Measurements from ENCODE around the gene ANKS1B. TPM values are rescaled to one million over a fixed set of nuclear protein-coding genes. Genes with fewer than 3 reads are reported as not detected.

Gene ANKS1B
- total RNA-seq, 2 experiments from 2014 or later, result 0.30 to 1.3 TPM

DNA sequence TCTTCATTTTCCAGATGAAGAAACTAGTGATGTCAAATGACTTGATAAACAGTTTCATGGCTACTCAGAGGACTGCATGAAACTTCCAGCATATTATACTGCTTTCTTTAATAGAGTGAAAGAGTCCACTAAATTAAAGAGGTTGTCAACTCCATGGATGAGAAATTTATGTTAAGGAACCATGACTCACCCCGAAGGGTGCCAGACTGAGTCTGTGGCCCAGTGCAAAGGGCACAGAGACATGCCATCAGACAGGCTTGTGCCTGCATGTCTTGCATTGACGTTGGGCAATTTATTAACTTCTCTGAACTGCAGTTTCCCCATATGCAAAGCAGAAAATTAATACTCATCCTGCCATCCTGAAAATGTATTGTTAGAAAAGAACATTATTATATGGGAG, 957.3 kb downstream of the ANKS1B start:
- no peak overlapping the region for H3K27ac Mint-ChIP-seq
- H3K36me3 Mint-ChIP-seq (ENCODE audit: low read depth), result no peaks in the 10 kb centered on the region
- ChIA-PET CTCF (interaction anchor here (0.7 to 1.9 kb wide), 2 partner anchors 12 to 16 kb away, joined by 3 to 5 read pairs; no protein-coding TSS in a partner anchor), POLR2A (no interaction called here)
- H3K4me1 Mint-ChIP-seq, result no peaks in the 10 kb centered on the region
- H3K4me3 Mint-ChIP-seq, result no peak overlapping the region
- H3K9me3 Mint-ChIP-seq, result no peaks in the 10 kb centered on the region
- H3K27me3 Mint-ChIP-seq, result peaks cover 4% of the 10 kb centered on the region
- no peak for DNase-seq

DNA sequence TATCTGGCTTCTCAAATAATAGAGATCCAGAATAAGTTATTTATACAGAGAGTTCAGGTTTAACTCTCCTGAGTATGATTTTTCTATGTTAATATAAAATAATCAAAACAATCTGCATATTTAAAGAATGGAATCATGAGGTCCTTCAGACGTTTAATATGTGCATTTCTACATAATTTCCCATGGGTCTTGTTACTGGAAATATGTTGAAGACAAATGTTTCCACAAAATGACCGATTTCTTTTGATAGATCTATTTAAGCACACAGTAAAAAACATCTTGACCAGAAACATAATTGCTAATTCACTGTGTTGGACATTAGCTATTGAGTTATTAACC, 957.7 kb downstream of the ANKS1B start:
- Mint-ChIP-seq H3K27ac (no peak overlapping the region), H3K9me3 (no peaks in the 10 kb centered on the region), H3K4me1 (no peaks in the 10 kb centered on the region), H3K27me3 (peaks cover 5% of the 10 kb centered on the region), H3K4me3 (no peak overlapping the region), H3K36me3 (ENCODE audit: low read depth) (no peaks in the 10 kb centered on the region)
- ChIA-PET CTCF (no interaction called here), POLR2A (no interaction called here)
- no peak for DNase-seq

DNA sequence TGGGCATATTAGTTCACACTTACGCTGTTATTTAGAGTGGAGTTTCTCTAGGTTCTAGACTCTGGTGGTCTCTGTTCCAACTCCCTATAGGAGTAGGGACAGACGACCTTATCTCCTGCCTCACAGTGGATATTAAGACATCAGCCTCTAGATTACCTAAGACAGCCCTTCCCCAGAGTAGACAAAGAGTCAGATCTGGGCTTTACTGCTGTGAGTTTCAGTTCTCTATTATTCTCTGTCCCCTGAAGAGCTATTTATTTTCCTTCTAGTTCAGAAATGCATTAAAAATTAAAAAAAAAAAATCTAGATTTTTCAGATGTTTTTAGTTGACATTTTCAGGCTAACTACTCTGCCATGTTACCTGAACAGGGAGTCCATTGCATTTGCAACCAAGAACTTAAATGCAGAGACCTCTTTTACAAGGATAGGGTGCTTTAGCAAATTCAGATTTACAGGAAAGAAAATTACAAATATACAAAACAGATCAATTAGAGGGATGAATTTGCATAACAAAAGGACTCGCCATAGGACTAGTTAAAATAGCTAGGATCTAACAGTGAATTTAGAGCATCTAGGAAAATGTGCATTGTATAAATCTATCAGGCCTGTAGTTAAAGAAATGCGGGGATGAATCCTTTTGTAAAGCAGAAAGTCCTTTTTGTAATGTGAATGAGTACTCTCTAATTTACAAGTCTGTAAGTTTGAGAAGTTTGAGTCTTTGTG, 958.2 kb downstream of the ANKS1B start:
- Mint-ChIP-seq H3K4me3 (no peak overlapping the region), H3K4me1 (no peaks in the 10 kb centered on the region), H3K36me3 (ENCODE audit: low read depth) (no peaks in the 10 kb centered on the region), H3K27me3 (peaks cover 7% of the 10 kb centered on the region), H3K27ac (no peak overlapping the region), H3K9me3 (no peaks in the 10 kb centered on the region)
- ChIA-PET POLR2A (no interaction called here), CTCF (no interaction called here)
- no peak for DNase-seq

DNA sequence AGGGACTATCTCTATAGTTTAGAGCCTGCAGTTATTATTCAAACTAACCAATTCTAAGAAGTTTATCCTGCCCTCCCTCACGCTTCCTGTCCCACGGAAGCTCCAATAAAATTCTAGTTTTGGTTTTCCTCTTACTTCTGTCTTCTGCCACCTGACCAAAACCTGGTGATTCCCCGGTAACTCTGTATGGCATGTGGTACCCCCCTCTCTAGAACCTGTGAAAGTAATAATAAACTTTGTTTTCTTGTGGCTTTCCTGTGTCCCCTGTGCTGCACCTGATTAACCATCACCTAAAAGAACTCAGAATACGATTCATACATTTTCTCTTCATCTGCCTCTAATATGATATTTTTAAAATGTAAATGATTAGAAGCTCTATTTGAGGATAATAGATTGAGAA, 959.9 kb downstream of the ANKS1B start:
- Mint-ChIP-seq H3K27me3 (peaks cover 7% of the 10 kb centered on the region), H3K4me3 (no peak overlapping the region), H3K4me1 (no peaks in the 10 kb centered on the region), H3K27ac (no peak overlapping the region), H3K9me3 (no peaks in the 10 kb centered on the region), H3K36me3 (ENCODE audit: low read depth) (no peaks in the 10 kb centered on the region)
- ChIA-PET CTCF (interaction anchor here (0.7 kb wide), 1 partner anchor 19 kb away, joined by 3 read pairs; no protein-coding TSS in a partner anchor), POLR2A (no interaction called here)
- no peak for DNase-seq

DNA sequence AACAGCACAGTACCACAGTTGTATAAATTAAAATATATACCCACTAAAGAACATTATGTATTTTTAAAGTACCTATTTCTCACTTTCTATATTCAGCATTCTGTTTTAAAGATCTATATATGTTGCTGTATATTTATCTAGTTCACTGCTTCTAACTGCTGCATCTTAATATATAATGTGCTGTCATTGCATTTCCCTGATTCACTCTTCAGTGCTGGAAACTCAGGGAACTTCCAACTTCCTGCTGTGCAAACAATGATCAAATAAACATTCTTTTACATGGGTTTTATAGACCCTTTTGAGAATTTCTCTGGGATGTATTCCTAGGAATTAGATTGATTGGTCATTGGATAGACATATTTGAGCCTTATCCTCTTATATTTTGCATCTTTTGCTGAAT, 960.5 kb downstream of the ANKS1B start:
- CTCF ChIA-PET, result no interaction called here
- H3K27me3 Mint-ChIP-seq, result peaks cover 7% of the 10 kb centered on the region
- no peaks in the 10 kb centered on the region for H3K9me3 Mint-ChIP-seq

DNA sequence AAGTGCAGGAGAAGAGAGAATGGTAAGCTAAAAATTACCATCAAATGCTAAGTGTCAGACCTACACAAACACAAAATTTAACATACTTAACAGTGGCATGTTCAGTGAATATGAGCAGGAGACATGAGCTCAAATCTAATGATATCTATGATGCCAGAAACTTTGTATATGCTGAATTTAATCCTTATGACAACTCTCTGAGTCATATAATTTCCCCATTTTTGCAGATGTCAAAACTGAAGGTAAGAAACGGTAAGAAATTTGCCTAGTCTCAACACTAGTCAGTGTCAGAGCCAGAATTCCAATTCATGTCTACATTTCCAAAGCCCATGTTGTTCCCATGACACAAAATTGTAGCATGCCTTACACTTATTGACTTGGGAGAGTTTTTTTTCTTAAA, 963.9 kb downstream of the ANKS1B start:
- POLR2A ChIA-PET, result no interaction called here
- Mint-ChIP-seq H3K27ac (no peak overlapping the region), H3K9me3 (no peaks in the 10 kb centered on the region), H3K4me1 (no peaks in the 10 kb centered on the region), H3K4me3 (no peak overlapping the region), H3K27me3 (peaks cover 6% of the 10 kb centered on the region), H3K36me3 (ENCODE audit: low read depth) (no peaks in the 10 kb centered on the region)
- CTCF ChIA-PET, result no interaction called here
- no peak for DNase-seq

More for the DNA sequence above, 960.5 kb downstream of the ANKS1B start:
- POLR2A ChIA-PET, result no interaction called here
- Mint-ChIP-seq H3K36me3 (ENCODE audit: low read depth) (no peaks in the 10 kb centered on the region), H3K27ac (no peak overlapping the region), H3K4me3 (no peak overlapping the region), H3K4me1 (no peaks in the 10 kb centered on the region)
- DNase-seq, result no peak

DNA sequence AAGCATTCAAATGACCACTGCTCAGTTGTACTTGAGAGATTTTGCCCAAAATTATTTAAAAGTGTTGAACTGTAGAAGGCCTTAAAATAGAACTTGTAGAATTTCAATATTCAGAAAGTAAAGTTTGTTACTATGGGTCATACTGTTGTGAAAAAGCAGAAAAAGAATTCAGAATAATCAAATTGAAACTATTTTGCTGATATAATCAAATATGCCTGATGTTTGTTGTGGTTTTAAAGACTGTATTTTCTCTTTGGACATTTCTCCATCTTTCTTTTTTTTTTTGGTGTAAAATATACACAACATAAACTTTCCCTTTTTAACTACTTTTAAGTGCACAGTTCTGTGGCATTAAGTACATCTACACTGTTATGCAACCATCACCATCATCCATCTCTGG, 964.9 kb downstream of the ANKS1B start:
- DNase-seq, result no peak
- H3K4me1 Mint-ChIP-seq, result no peaks in the 10 kb centered on the region
- no peaks in the 10 kb centered on the region for H3K36me3 Mint-ChIP-seq (ENCODE audit: low read depth)
- POLR2A ChIA-PET, result no interaction called here
- H3K27me3 Mint-ChIP-seq, result peaks cover 5% of the 10 kb centered on the region
- H3K4me3 Mint-ChIP-seq, result no peak overlapping the region
- H3K27ac Mint-ChIP-seq, result no peak overlapping the region
- CTCF ChIA-PET, result no interaction called here
- H3K9me3 Mint-ChIP-seq, result no peaks in the 10 kb centered on the region

DNA sequence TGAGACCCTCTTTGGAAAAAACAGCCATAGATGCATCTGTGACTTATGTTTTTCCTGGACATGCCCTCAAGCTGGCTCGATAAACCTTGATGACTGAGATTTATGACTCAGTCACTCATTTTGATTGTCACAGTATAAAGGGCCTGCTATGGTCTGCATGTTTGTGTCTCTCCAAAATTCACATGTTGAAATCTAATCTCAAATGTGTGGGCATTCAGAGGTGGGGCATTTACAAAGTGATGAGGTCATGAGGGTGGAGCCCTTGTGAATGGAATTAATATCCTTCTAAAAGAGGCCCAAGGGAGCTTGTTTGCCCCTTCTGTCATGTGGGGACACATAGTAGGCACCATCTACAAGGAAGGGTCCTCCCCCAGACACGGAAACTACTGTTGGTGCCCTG, 966.8 kb downstream of the ANKS1B start:
- no peak overlapping the region for H3K4me3 Mint-ChIP-seq
- CTCF ChIA-PET, result no interaction called here
- POLR2A ChIA-PET, result no interaction called here
- peaks cover 8% of the 10 kb centered on the region for H3K27me3 Mint-ChIP-seq
- DNase-seq, result no peak
- H3K27ac Mint-ChIP-seq, result no peak overlapping the region
- H3K9me3 Mint-ChIP-seq, result no peaks in the 10 kb centered on the region
- H3K4me1 Mint-ChIP-seq, result no peaks in the 10 kb centered on the region
- H3K36me3 Mint-ChIP-seq (ENCODE audit: low read depth), result no peaks in the 10 kb centered on the region

DNA sequence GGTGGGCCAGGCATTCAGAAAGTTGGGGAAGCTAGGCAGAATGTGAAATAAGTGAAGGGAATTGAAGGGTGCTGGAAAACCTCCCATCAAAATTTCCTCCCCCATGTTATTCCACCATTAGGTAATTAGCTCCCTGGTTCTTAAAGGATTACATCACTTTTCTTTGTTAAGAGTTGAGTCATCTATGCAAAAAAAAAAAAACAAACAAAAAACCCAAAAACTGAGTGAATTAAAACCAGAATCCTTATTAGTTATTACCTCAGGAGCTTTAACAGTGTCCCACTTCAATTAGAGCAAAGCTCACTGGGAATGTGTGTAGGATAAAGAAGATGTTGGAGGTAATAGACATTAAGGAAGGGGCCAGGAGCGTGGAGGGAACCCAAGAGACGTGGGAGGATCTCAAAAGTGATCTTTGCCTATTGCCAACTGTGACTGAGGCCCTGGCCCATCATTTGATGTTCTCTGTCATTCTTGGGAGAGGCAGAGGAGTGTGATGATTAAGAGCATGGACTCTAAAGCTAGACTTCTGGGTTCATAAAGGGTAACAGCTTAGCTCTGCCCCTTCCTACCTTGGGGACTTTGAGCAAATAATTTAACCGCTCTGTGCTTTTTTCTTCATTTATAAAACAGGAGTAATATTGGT, 975.0 kb downstream of the ANKS1B start:
- Mint-ChIP-seq H3K4me1 (no peaks in the 10 kb centered on the region), H3K27me3 (peaks cover 10% of the 10 kb centered on the region), H3K9me3 (no peaks in the 10 kb centered on the region), H3K36me3 (ENCODE audit: low read depth) (no peaks in the 10 kb centered on the region), H3K27ac (no peak overlapping the region), H3K4me3 (no peak overlapping the region)
- DNase-seq, result no peak
- ChIA-PET CTCF (interaction anchor here (1.7 kb wide), 1 partner anchor 11 kb away, joined by 5 read pairs; no protein-coding TSS in a partner anchor), POLR2A (no interaction called here)

DNA sequence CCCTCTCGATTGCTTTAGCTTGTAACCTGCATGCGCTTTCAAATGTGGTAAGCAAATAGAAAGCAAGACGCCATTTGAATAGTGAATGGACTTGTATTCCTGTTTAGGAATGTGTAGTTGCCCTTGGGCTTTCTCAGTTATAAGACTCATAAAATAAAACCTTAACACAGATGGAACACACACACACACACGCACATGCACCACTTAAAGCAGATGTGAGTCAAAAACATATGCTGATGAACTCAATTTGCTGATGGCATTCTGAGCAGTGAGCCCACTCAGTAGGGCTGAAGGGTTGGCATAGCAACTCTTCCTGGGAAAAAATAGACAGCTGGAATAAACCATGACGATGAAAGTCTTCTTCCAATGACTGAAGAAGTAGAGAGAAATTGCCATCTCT, 979.1 kb downstream of the ANKS1B start:
- POLR2A ChIA-PET, result no interaction called here
- H3K9me3 Mint-ChIP-seq, result no peaks in the 10 kb centered on the region

DNA sequence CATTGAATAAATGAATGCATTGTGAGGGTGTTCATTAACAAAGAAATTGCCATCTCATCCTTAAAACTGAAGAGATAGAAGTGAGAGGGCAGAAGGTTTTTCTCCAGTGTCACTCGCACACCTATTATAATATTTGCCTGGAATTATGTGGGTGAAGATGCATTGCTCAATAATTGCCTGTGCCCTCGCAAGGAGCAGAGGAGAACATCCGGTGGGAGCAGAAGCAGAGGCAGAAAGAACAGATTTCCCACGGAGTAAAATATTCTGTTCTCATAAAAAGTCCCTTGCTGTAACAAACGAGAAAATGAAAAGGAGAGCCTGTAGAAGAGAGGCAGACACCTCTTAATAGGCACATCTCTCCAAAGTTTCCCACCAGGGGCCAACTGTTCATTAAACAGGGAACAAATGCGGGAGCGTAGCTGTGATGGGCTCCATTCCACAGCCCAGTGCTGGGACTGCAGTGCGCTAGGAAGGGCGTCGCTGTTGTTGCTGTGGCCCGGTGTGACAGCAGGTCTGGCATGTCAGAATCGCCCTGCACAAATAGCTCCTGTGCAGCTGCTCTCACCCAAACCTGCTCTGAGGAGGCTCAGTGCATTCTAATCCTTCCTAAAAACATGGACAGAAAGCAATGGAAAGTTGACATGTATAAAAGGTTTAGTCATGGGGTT, 979.8 kb downstream of the ANKS1B start:
- ChIA-PET CTCF (no interaction called here), POLR2A (no interaction called here)
- H3K27ac Mint-ChIP-seq, result no peak overlapping the region
- H3K4me1 Mint-ChIP-seq, result no peaks in the 10 kb centered on the region
- DNase-seq, result no peak
- H3K9me3 Mint-ChIP-seq, result no peaks in the 10 kb centered on the region
- H3K4me3 Mint-ChIP-seq, result no peak overlapping the region
- no peaks in the 10 kb centered on the region for H3K36me3 Mint-ChIP-seq (ENCODE audit: low read depth)
- peaks cover 5% of the 10 kb centered on the region for H3K27me3 Mint-ChIP-seq

More for the DNA sequence above, 979.1 kb downstream of the ANKS1B start:
- H3K27ac Mint-ChIP-seq, result no peak overlapping the region
- no peaks in the 10 kb centered on the region for H3K36me3 Mint-ChIP-seq (ENCODE audit: low read depth)
- no peaks in the 10 kb centered on the region for H3K4me1 Mint-ChIP-seq
- CTCF ChIA-PET, result no interaction called here
- H3K27me3 Mint-ChIP-seq, result peaks cover 5% of the 10 kb centered on the region
- no peak for DNase-seq
- no peak overlapping the region for H3K4me3 Mint-ChIP-seq

DNA sequence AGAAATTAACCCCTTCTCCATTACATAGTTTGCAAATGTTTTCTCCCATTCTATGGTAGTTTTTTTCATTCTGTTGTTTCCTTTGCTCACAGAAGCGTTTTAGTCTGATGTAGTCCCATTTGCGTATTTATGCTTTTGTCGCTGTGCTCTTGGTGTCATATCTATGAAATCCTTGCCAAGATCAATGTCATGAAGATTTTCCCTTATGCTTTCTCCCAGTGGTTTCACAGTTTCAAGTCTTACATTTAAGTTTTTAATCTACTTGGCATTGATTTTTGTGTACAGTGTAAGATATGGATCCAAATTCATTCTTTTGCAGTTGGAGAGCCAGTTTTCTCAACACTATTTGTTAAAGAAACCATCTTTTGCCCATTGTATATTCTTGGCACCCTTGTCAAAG, 982.0 kb downstream of the ANKS1B start:
- DNase-seq, result no peak
- CTCF ChIA-PET, result no interaction called here
- Mint-ChIP-seq H3K27ac (no peak overlapping the region), H3K9me3 (no peaks in the 10 kb centered on the region), H3K4me1 (no peaks in the 10 kb centered on the region), H3K4me3 (no peak overlapping the region), H3K36me3 (ENCODE audit: low read depth) (no peaks in the 10 kb centered on the region), H3K27me3 (peaks cover 6% of the 10 kb centered on the region)
- POLR2A ChIA-PET, result no interaction called here

DNA sequence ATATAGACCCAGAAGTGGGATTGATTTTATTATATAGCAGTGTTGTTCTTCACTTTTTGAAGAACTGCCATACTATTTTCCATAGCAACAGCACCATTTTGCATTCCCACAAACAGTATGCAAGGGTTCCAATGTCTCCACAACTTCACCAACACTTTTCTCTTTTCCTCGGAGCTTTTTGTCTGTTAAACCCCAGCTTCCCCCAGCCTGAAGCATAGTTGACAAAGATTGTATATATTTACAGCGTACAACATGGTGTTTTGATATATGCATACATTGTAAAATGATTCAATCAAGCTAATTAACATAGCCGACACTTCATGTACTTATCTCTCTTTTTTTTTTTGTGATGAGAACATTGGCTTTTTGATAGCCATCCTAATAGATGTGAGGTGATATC, 982.6 kb downstream of the ANKS1B start:
- Mint-ChIP-seq H3K36me3 (ENCODE audit: low read depth) (no peaks in the 10 kb centered on the region), H3K4me1 (no peaks in the 10 kb centered on the region), H3K27ac (no peak overlapping the region), H3K9me3 (no peaks in the 10 kb centered on the region), H3K27me3 (peaks cover 6% of the 10 kb centered on the region), H3K4me3 (no peak overlapping the region)
- ChIA-PET CTCF (no interaction called here), POLR2A (no interaction called here)
- no peak for DNase-seq

DNA sequence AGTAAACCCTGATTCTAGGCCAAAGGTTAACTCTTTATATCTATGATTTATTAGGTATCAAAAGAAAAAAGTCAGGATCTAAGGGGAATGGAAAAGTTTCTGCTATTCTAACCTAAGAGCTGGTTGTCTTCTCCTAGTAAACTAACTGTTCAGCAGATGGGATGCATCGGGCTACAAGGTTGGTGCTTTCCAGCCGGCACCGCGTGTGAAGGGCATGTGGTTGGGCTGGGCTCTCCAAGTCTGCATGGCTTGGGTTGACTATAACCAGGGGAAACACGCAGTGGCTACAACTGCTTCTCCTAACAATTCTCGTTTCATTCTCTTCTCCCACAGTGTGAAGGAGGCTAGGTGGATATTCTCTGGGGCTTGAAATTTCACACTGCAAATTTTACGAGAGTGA, 985.2 kb downstream of the ANKS1B start:
- Mint-ChIP-seq H3K36me3 (ENCODE audit: low read depth) (no peaks in the 10 kb centered on the region), H3K4me1 (no peaks in the 10 kb centered on the region), H3K9me3 (no peaks in the 10 kb centered on the region), H3K27me3 (peaks cover 14% of the 10 kb centered on the region), H3K27ac (no peak overlapping the region), H3K4me3 (no peak overlapping the region)
- CTCF ChIA-PET, result interaction anchor here (1.0 to 3.9 kb wide), 7 partner anchors 9 to 532 kb away, joined by 3 to 24 read pairs (median 5); no protein-coding TSS in a partner anchor
- POLR2A ChIA-PET, result no interaction called here
- DNase-seq, result no peak

Data from activated CD4-positive, alpha-beta memory T cell treated with anti-CD3 and anti-CD28 coated beads, Interleukin-2, amount 10 ng/mL, durations not matched to agents 7 days and 5 days (primary cell).